Measurements from ENCODE around the gene NEDD9. TPM values are rescaled to one million over a fixed set of nuclear protein-coding genes. Genes with fewer than 3 reads are reported as not detected.

The NEDD9 gene
- total RNA-seq, 1 donor from 2014 or later = 10.3 TPM

DNA sequence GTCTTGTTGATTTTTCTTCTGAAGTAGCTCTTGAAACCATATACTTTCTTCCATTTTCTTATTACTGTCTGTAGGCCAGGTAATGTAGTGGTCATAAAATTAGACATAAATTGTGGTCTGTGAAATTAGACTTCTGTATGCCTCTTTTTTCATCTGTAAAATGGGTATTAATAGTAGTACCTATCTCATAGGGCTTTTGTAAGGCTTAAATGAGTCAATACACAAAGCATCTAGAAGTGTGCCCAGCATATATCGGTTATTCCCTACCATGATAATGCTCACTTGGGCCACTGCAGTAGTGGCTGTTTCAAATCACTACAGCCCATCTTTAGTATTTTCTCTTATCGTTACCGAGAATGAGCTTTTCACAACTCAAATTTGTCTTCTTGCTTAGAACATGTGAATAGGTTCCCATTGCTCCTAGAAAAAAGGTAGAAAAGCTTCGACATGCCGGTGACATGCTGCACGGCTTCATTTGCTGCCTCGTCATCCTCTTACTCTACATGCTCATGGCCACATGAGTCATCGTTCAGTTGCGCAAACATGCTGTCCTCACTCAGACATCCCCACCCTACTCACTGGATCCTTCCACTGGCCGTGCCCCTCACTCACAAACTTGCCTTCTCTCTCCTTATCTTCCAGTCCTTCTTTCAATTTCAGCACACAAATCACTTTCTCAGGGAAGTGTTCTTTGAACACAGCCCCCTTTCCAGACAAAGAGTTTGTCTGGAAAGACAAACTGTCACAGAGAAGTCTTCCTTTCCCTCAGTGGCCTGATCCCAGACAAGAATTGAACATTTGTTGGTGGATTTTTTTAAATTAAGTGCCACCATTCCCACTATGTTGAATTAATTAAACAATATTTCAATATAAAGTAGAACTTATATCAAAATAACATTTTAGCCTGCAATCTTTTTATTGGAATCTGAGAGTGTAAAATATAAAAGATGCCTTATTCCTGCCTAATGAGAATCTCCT lies 88.8 kb downstream of the NEDD9 start:
- Mint-ChIP-seq H3K36me3 (ENCODE audit: unreplicated experiment) (peaks cover 4% of the 10 kb centered on the region), H3K4me3 (ENCODE audit: unreplicated experiment) (no peak overlapping the region), H3K9me3 (ENCODE audit: unreplicated experiment) (peaks cover 7% of the 10 kb centered on the region), H3K27me3 (ENCODE audit: unreplicated experiment) (no peaks in the 10 kb centered on the region), H3K27ac (ENCODE audit: unreplicated experiment) (peak overlapping the region; percentile 76), H3K4me1 (ENCODE audit: unreplicated experiment) (peaks cover 26% of the 10 kb centered on the region)
- DNase-seq (ENCODE audit: extremely low spot score, unreplicated experiment) = no peak
- TF ChIP-seq, protein P1, sequence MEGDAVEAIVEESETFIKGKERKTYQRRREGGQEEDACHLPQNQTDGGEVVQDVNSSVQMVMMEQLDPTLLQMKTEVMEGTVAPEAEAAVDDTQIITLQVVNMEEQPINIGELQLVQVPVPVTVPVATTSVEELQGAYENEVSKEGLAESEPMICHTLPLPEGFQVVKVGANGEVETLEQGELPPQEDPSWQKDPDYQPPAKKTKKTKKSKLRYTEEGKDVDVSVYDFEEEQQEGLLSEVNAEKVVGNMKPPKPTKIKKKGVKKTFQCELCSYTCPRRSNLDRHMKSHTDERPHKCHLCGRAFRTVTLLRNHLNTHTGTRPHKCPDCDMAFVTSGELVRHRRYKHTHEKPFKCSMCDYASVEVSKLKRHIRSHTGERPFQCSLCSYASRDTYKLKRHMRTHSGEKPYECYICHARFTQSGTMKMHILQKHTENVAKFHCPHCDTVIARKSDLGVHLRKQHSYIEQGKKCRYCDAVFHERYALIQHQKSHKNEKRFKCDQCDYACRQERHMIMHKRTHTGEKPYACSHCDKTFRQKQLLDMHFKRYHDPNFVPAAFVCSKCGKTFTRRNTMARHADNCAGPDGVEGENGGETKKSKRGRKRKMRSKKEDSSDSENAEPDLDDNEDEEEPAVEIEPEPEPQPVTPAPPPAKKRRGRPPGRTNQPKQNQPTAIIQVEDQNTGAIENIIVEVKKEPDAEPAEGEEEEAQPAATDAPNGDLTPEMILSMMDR (IDR thresholded peaks at IDR 0.05) = no peak

DNA sequence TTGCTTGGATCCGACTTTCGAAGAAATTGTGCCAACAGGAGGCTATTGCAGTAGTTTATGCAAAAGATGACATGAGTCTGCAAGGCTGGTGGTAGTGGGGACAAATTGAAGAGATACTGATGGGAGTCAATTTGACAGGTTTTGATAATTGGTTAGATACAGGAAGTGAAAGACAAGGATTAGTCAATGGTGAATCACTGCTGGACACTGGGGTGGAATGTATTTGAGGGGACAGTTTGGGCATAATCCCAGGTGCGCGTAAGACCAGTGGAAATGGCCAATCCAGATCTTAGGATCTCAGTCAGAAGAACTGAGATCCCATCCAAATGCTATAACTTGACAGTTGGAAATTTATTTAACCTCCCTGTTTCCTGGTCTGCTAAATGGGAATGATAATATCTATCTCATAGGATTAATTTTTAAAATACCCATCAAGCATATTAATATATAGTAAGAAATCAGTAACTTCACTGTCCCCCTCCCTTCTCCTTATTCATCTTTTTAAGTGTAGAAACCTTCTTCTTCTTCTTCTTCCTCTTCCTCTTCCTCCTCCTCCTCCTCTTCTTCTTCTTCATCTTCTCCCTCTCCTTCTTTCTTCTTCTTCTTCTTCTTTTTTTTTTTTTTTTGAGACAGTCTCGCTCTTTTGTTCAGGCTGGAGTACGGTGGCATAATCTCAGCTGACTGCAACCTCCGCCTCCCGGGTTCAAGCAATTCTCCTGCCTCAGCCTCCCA lies 90.0 kb downstream of the NEDD9 start:
- no peaks in the 10 kb centered on the region for H3K27me3 Mint-ChIP-seq (ENCODE audit: unreplicated experiment)
- H3K36me3 Mint-ChIP-seq (ENCODE audit: unreplicated experiment) = peaks cover 4% of the 10 kb centered on the region
- TF ChIP-seq, protein P1 (IDR thresholded peaks at IDR 0.05) = no peak
- H3K9me3 Mint-ChIP-seq (ENCODE audit: unreplicated experiment) = peaks cover 4% of the 10 kb centered on the region
- DNase-seq (ENCODE audit: extremely low spot score, unreplicated experiment) = no peak
- no peak overlapping the region for H3K4me3 Mint-ChIP-seq (ENCODE audit: unreplicated experiment)
- H3K4me1 Mint-ChIP-seq (ENCODE audit: unreplicated experiment) = peaks cover 31% of the 10 kb centered on the region
- H3K27ac Mint-ChIP-seq (ENCODE audit: unreplicated experiment) = no peak overlapping the region

DNA sequence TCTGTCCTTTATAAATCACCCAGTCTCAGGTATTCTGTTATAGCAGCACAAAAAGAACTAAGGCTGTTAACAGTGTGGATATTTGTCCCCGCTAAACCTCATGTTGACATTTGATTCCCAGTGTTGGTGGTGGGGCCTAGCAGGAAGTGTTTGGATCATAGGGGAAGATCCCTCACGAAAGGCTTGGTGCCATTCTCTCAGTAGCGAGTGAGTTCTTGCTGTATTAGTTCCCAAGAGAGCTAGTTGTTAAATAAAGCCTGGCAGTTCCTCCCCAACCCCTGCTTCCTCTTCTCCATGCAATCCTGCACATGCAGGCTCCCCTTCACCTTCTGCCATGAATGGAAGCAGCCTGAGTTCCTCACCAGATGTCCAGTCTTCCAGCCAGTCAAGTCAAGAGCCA lies 91.2 kb downstream of the NEDD9 start:
- TF ChIP-seq, protein P1 (IDR thresholded peaks at IDR 0.05) = no peak
- peaks cover 34% of the 10 kb centered on the region for H3K4me1 Mint-ChIP-seq (ENCODE audit: unreplicated experiment)
- no peaks in the 10 kb centered on the region for H3K27me3 Mint-ChIP-seq (ENCODE audit: unreplicated experiment)
- DNase-seq (ENCODE audit: extremely low spot score, unreplicated experiment) = no peak
- no peak overlapping the region for H3K4me3 Mint-ChIP-seq (ENCODE audit: unreplicated experiment)
- H3K36me3 Mint-ChIP-seq (ENCODE audit: unreplicated experiment) = peaks cover 5% of the 10 kb centered on the region
- H3K9me3 Mint-ChIP-seq (ENCODE audit: unreplicated experiment) = peaks cover 4% of the 10 kb centered on the region
- no peak overlapping the region for H3K27ac Mint-ChIP-seq (ENCODE audit: unreplicated experiment)

DNA sequence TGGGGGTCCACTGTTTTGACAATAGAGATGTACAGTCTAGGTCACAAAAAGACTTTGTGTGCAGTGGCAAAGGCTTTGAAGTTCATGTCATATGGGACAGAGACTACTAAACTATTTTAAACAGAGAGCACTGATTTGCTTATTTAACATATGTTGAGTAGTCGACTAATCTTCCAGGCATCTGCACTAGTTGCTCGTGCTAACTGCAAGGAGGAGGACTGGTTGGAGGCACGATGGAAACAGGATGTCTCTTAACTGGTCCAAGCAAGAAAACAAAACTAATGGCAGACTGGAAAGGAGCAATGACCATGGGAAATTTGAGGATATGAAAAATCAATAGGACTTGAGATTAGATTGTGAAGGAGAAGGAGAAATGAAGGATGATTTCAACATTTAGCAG lies 92.4 kb downstream of the NEDD9 start:
- no peak for DNase-seq (ENCODE audit: extremely low spot score, unreplicated experiment)
- no peak overlapping the region for H3K4me3 Mint-ChIP-seq (ENCODE audit: unreplicated experiment)

More for the DNA sequence above, 92.4 kb downstream of the NEDD9 start:
- TF ChIP-seq, protein P1 (IDR thresholded peaks at IDR 0.05) = no peak
- Mint-ChIP-seq H3K27me3 (ENCODE audit: unreplicated experiment) (no peaks in the 10 kb centered on the region), H3K27ac (ENCODE audit: unreplicated experiment) (no peak overlapping the region), H3K4me1 (ENCODE audit: unreplicated experiment) (peaks cover 37% of the 10 kb centered on the region), H3K36me3 (ENCODE audit: unreplicated experiment) (peaks cover 16% of the 10 kb centered on the region), H3K9me3 (ENCODE audit: unreplicated experiment) (peaks cover 4% of the 10 kb centered on the region)

Measured in osteocyte (in vitro differentiated cells).